Astrocyte of the hippocampus (primary cell): ENCODE measurements around the gene PILRB.

Experiments used
- DNase-seq: peaks from one replicate; pipeline ENCODE4 v3.0.0; 2011; ENCODE audit warnings: low read depth, low spot score

PILRB gene

GRCh38 chr7:100406767-100407166 is 48.9 kb downstream of the PILRB start:
- peak; percentile 82 for DNase-seq

GRCh38 chr7:100407285-100408180 is 49.6 kb downstream of the PILRB start:
- DNase-seq, result peak; percentile 85

GRCh38 chr7:100411101-100411500 is 53.2 kb downstream of the PILRB start:
- DNase-seq, result no peak

GRCh38 chr7:100413346-100413745 is 55.4 kb downstream of the PILRB start:
- DNase-seq, result no peak

GRCh38 chr7:100413889-100414288 is 56.0 kb downstream of the PILRB start:
- no peak for DNase-seq

- no peak for DNase-seq
These were observed 57.5 kb downstream of the PILRB start for GRCh38 chr7:100415448-100415847.
